Astrocyte of the spinal cord (primary cell): Measurements from ENCODE around the gene SERTM1.

Experiments
- DNase-seq: peaks from one replicate; pipeline ENCODE4 v3.0.0; 2011; ENCODE audit warnings: low read depth, low spot score
- H3K4me3 ChIP-seq: 2 replicates; pipeline ENCODE4 v1.5.1; 2011; ENCODE audit warnings: low read depth, mild to moderate bottlenecking, low read length, moderate library complexity
- in situ Hi-C: cut with HindIII; loops from 2 replicates; pipeline ENCODE4 v1.10.0; 2017; ENCODE audit warnings: low sequenced_read_pairs
- TF ChIP-seq, protein P1 (sequence below): IDR thresholded peaks from 2 replicates; pipeline ENCODE4 v1.5.1; 2012; ENCODE audit warnings: low read depth, mild to moderate bottlenecking, low read length, inconsistent platforms

Gene SERTM1

DNA sequence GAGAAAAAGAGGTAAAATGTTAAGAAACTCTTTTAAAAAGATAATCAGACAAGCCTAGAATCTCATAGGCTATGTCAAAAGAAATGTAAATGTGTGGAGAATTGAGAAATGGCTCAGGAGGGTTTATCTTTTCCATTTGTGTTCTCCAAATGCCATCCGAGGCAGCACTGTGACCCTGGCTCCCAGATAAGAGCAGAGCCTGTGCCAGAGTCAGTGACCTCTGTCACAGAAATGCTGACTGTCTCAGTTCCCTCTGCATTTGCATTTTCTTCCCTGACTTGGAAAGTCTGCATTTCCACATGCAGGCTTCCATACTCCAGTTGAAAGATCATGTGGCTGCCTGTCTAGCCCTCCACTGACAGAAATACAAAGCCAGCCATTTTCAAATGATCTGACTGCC is 42.0 kb downstream of the SERTM1 start:
- TF ChIP-seq, protein P1, sequence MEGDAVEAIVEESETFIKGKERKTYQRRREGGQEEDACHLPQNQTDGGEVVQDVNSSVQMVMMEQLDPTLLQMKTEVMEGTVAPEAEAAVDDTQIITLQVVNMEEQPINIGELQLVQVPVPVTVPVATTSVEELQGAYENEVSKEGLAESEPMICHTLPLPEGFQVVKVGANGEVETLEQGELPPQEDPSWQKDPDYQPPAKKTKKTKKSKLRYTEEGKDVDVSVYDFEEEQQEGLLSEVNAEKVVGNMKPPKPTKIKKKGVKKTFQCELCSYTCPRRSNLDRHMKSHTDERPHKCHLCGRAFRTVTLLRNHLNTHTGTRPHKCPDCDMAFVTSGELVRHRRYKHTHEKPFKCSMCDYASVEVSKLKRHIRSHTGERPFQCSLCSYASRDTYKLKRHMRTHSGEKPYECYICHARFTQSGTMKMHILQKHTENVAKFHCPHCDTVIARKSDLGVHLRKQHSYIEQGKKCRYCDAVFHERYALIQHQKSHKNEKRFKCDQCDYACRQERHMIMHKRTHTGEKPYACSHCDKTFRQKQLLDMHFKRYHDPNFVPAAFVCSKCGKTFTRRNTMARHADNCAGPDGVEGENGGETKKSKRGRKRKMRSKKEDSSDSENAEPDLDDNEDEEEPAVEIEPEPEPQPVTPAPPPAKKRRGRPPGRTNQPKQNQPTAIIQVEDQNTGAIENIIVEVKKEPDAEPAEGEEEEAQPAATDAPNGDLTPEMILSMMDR = no peak
- no peak for DNase-seq
- no peak overlapping the region for H3K4me3 ChIP-seq
- in situ Hi-C loops = no loop called here

- in situ Hi-C loops = no loop called here
- no peak overlapping the region for H3K4me3 ChIP-seq
- DNase-seq = no peak
- TF ChIP-seq, protein P1 = no peak
These were observed 43.2 kb downstream of the SERTM1 start for GRCh38 chr13:36717017-36717416.

DNA sequence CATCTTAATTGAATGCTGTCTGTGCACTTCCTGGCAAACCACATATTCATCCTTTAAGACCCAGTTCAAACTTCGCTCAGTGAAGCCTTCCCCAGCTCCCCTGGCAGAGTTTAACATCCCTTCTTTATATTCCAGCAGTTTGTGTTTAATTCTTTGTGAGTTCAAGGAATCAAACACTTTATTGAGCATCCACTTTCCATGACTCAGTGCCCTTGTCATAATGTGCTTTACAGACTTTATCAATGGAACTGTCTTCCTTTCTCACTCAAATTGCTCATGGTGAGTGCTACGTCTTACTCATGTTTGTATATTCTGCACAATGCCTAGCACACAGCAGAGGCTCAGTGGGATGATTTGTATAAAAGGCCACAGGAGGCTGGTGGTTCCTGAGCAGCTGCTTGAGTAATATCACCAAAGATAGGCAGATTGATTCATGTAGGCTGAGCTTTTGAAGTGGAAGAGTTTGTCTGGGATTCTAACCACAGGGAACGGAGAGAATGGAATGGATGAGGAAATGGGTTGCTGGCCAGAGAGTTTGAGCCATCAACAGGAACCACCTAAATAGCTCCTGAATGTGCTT is 44.2 kb downstream of the SERTM1 start:
- TF ChIP-seq, protein P1 = no peak
- peak; percentile 86 for DNase-seq
- in situ Hi-C loops = no loop called here
- H3K4me3 ChIP-seq = no peak overlapping the region

DNA sequence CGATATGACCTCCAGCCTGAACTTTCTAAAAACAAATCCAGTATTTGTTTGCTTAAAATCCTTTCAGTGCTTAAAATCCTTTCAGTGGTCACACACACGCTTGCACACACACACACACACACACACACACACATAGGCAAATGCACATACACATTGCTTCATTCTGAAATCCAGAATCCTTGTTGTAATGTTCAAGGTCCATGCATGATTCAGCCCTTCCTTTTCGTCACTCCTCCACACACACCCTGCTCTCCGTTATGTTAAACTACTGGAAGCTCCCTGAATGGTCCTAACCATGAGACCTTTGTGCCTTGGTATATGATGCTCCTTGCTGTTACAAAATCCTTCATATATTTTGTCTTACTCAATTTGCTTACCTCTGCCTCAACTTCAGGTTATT is 44.9 kb downstream of the SERTM1 start:
- in situ Hi-C loops = no loop called here
- TF ChIP-seq, protein P1 = no peak
- peak; percentile 41 for DNase-seq
- H3K4me3 ChIP-seq = no peak overlapping the region

DNA sequence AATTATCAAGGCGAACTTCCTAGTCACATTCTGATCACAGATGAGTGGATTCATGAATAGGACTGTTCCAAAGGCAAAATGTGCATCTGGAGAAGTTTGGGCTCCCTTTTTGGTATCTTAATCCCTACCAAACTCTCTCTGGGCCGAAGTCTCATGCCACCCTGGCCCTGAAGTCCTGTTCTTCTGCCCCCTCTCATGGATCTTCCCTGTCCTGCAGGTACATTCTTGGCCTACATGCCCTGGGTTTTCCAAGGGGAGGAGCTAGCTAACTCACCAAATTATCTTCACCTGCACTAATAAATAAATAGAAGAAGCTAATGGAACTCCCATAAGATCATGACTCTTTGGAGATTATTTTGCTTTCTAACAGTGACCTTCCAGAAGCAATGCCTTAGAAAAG is 50.3 kb downstream of the SERTM1 start:
- in situ Hi-C loops = no loop called here
- H3K4me3 ChIP-seq = no peak overlapping the region
- TF ChIP-seq, protein P1 = no peak
- no peak for DNase-seq

- no peak overlapping the region for H3K4me3 ChIP-seq
- in situ Hi-C loops = no loop called here
These were observed 52.1 kb downstream of the SERTM1 start for GRCh38 chr13:36725936-36726335.

More at GRCh38 chr13:36725936-36726335, 52.1 kb downstream of the SERTM1 start:
- DNase-seq = no peak
- TF ChIP-seq, protein P1 = no peak
